HG03439 (cell line): ENCODE data around the gene FAM98A.
A peak's percentile ranks its signal among the peaks of the same experiment; 100 is the strongest.

Experiments
- ATAC-seq: cut with Tn5 transposase; IDR thresholded peaks from one replicate; pipeline ENCODE4 v1.9.1; 2021; ENCODE audit warnings: mild to moderate bottlenecking, moderate library complexity; ENCODE audit not compliant: unreplicated experiment

The FAM98A gene

DNA sequence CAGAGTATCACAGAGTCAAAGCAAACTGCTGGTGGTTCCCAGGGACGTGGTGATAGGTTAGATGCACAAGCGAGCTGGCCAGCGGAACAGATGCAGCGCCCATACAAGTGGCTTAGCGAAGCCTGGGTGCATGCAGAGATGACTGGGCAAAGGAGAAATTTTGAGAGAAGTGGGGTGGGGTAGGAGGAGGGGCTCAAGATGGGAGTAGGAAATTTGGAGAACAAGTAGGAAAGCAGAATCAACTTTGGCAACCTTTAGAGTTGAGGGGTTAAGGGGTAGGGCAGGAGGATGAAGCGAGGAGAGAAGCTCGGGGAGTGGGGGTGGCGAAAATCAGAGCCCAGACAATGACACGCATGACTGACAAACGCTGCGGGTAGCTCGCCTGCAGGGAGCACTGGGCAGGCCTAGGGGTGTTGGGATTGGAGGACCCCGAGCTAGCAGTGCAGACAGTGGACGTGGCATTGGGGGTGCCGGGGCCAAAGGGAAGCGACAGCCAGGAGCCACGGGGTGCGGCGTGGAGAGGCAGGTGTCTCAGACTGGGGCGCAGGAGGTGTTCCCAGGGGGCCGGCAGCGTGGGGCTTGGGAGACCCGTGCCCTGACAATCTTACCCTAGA lies 431 bp downstream of the FAM98A start:
- peak; percentile 48 for ATAC-seq

DNA sequence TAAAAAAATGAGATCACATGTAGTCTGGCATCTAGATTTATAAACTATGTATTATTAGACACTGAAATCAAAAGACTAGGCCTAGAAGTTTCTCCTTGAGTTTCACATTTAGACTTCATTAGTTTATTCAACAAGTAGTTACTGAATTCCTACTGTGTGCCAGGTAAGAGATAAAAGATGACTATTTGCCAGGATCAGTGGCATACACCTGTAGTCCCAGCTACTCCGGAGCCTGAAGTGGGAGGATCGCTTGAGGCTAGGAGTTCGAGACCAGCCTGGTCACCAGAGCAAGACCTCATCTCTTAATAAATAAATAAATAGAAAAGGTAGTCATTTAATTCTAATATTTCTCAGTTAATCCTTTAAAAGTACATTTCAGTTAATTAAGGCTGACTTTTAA lies 2.1 kb downstream of the FAM98A start:
- no peak for ATAC-seq

DNA sequence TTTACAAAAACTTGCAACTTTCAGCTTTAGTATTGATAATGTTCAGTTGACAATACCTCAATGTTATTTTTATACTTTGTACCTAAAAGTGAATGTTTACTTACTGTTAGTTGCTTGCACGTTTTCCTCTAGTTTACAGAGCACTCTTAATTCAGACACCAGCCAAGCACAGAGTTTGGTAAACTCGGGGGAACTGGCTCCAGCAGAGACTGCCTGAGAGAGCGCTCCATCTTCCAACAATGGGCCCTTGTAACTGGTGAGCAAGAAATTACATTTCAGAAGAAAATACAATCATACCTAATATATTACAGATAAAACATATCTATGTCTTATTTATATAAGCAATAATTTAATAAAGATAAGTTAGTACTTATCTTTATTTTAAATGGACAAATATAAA lies 3.7 kb downstream of the FAM98A start:
- no peak for ATAC-seq

DNA sequence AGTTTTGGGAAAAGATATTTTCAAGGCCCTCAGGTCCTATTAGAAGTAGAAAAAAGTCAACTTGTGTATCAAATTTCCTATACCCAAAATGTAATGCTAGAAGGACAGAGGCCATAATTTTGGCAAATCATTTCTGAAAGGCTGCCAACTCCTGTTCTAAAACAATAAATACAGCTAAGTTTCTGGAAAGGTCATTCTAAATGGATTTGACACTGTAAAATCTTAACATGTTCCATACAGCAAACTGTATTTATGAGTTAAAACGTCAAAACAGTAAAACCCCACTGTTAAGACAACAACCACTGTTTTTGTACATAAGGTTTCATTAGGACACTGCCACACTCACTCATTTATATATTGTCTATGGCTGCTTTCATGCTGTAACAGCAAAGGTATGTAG lies 9.7 kb downstream of the FAM98A start:
- ATAC-seq: no peak

DNA sequence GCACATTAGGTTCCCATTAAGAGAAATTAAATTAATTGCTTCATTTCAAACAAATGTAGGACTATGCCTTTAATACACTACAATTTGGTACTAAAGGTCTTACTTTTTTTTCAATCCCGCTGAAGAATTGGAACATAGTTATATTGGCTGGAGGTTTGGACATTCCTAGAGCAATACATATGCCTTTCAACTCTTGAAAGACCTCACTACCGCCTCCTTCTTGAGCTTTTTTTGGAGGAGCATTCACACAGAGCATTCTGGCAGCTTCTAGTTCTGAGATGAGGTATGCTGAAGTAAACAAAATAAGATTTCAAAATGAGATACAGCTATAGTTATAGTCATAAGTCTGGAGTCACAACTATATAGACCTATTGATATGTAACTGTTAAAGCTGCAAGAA lies 10.9 kb downstream of the FAM98A start:
- no peak for ATAC-seq

GRCh38 chr2:33586766-33587165 lies 12.3 kb downstream of the FAM98A start:
- ATAC-seq: no peak

GRCh38 chr2:33583194-33583938 lies 15.7 kb downstream of the FAM98A start:
- ATAC-seq: no peak

GRCh38 chr2:33581872-33582271 lies 17.2 kb downstream of the FAM98A start:
- ATAC-seq: no peak

DNA sequence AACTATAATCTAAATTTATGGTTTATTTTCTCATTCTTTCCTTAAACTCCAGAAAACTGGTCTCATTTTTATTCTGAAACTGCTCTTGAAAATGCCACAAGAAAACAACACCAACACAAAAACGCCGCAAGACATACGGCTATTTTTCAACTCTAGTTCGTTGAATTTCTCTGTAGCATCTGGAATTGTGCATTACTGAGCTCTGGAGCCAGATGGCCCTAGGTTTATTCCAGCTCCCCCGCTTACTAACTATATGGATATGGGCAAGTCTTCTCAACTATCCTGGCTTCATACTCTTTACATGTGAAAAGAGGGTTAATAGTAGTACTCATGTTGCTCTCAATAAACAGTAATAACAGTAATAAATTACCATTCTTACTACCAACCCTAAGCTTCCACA lies 19.9 kb downstream of the FAM98A start:
- no peak for ATAC-seq

DNA sequence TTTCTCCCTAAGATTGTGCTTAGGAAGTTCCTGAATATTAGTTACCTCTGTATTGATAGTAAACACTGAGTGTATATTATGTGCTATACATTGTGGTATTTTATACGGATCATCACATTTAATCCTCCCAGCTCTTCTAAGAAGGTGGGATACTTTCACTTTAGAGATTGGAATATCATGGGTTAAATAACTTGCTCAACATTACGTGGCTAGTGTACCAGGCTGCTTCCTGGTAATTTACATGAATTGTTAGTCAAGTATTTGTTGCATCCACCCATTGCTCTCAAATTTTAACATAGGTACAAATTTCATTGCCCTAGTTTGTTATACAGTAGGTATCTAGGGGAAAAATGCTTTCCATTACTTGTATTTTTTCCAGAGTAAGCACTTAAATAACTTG lies 21.4 kb downstream of the FAM98A start:
- ATAC-seq: no peak

GRCh38 chr2:33577084-33577483 lies 22.0 kb downstream of the FAM98A start:
- no peak for ATAC-seq

DNA sequence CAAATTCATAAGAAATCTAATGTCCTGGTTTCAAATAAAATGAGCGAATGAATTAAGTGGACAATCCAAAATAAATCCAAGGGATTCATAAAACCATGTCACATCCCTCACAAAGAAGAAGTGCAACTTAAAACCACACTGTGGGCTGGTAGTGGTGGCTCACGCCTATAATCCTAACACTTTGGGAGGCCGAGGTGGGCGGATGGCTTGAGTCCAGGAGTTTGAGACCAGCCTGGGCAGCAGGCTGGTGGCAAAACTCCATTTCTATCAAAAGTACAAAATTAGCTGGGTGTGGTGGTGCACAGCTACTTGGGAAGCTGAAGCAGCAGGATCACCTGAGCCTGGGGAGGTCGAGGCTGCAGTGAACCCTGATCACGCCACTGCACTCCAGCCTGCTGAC lies 25.4 kb downstream of the FAM98A start:
- no peak for ATAC-seq

GRCh38 chr2:33570681-33571080 lies 28.4 kb downstream of the FAM98A start:
- ATAC-seq: no peak

GRCh38 chr2:33561872-33562271 lies 37.2 kb downstream of the FAM98A start:
- no peak for ATAC-seq

DNA sequence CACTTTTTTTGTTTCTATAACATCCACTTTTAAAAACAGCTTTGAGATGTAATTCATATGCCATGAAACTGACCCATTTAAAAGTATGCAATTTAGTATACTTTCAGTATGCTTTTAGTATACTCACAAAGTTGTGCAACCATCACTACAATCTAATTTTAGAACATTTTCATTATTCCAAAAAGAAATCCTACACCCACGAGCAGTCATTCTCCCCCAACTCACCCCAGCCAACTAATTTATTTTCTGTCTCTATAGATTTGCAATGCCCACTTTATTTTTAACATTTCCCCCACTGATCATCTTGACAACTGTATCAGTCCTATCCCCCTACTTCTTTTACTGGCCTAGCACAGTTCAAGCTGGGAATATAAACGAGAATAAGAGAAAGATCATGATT lies 39.1 kb downstream of the FAM98A start:
- ATAC-seq: no peak

DNA sequence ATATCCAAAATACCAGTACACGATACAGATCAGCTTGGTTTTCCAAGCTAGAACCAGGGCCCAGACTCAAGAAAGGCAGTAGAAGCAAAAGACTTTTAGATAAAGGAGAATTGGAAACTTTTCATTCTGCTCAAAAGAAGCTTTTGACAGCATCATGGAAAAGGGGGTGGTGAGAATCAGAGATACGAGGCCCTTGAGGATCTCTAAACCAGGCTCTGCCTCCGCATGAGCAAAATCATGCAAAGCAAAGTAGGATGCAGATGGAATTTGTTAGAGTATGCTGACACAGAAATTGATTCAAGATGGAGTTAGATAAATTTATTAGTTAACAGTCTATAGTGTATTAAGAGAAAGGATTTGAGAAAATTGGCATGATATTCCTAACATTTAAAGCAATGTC lies 39.8 kb downstream of the FAM98A start:
- no peak for ATAC-seq

DNA sequence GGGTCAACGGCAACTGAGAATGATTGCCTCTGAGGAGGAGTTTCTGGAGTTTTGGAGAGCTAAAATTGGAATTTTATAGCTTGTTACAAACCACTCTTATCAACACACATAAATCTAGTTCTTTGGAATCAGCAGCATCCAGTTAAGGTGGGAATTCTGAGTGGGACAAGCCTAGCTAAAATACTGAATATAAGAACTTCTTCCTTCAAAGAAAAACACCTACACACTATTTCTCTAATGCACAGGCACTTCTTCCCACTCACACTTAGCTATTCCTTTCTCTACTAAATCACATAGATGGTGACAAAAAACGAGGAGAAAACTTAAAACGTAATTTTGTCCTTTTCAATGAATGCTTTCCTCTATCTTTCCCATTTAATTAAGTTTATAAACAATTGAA lies 43.4 kb downstream of the FAM98A start:
- ATAC-seq: no peak

DNA sequence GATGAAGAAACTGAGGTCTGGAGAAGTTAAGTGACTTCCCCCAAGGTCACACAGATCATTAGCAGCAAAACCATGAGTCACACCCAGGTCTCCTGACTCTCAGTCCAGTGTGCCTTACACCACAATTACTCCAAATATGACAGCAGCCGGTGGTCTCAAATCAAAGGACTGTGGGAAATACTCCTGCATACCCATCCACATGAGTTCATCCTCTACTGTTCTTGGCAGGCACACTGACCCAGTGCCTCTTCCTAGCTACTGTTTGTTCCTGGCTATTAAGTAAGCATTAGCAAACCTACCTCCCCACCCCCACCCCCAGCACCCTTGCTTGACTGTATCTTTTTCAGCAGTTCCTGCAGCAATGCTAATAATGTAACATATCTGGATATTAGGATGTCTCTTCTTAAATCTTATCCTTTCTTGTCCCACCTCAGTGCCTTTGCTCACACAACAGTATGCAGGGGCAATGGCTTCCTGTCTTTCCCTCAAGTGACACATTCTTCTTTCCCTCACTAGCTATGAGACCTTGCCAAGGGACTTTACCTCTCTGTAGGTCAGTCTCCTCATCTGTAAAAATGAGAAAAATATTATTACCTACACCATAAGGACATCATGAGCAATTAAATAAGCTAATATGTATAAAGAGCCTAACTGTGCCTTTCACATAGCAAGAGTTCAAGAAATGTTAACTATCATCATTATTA lies 46.2 kb downstream of the FAM98A start:
- ATAC-seq: no peak

GRCh38 chr2:33550206-33550605 lies 48.9 kb downstream of the FAM98A start:
- no peak for ATAC-seq

- ATAC-seq: no peak
Measured at GRCh38 chr2:33541243-33541642, 57.9 kb downstream of the FAM98A start.

GRCh38 chr2:33535421-33535820 lies 63.7 kb downstream of the FAM98A start:
- no peak for ATAC-seq
